ENCODE data around the gene GANAB.
"Not testable (repeated sequence)": the region's sequence is repeated elsewhere in the genome, so short reads cannot be mapped to it uniquely, and the experiment has no call there.

GANAB gene

DNA sequence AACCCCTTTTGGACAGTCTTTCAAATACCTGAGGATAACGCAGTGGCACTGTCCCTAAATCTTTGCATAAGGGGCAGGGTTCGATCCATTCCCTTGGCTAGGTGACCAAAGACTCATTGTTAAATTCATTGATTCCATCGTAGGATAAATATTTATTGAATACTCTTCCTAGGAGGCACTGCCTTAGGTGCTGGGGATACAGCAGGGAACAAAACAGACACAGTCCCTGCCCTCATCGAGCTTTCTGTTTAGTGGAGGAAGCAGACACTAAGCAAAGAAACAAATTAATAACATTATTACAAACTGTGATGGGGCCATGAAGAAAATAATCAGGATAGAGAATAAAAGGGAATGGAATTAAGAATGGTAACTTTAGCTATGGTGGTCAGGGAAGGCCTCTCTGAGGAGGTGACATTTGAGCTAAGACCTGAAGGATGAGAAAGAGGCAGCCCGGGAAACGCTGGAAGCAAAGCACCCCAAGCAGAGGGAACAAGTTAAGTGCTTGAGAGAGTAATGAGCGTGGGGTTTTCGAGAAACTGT lies 25.3 kb downstream of the GANAB start:
- Histone ChIP-seq H3K18ac (ENCODE audit: low read length) (peak overlapping the region; percentile 87), H2AK5ac (ENCODE audit: low read depth, low read length) (no peak overlapping the region), H3K79me1 (ENCODE audit: low read depth, low read length) (peaks cover 2% of the 10 kb centered on the region), H4K91ac (ENCODE audit: low read depth, low read length, poor library complexity) (no peak overlapping the region), H4K8ac (ENCODE audit: low read depth, low read length) (no peak overlapping the region), H3K36me3 (replicated peaks in 1 of 2; ENCODE audit: control insufficient read depth in 2 of 2, insufficient read depth in 2 of 2, low read length in 2 of 2) (peaks cover 20 to 51% of the 10 kb centered on the region in 2 donors), H3K4me2 (ENCODE audit: insufficient read depth, low read length, poor library complexity, severe bottlenecking) (peak overlapping the region; percentile 67), H3K14ac (ENCODE audit: low read length) (no peak overlapping the region), H3K27me3 (ENCODE audit: control insufficient read depth in 3 of 3, insufficient read depth in 3 of 3, low read depth in 1 of 3, low read length in 3 of 3) (no peaks in the 10 kb centered on the region), H2BK120ac (ENCODE audit: low read depth, low read length) (peak overlapping the region; percentile 47), H3K27ac (replicated peaks; ENCODE audit: low read length) (peak overlapping the region; percentile 66), H2BK15ac (ENCODE audit: low read length) (no peak overlapping the region), H3K23ac (ENCODE audit: low read depth, low read length, poor library complexity) (peak overlapping the region; percentile 66), H3K9ac (ENCODE audit: low read depth, low read length, poor library complexity) (peak overlapping the region; percentile 94), H2BK5ac (ENCODE audit: low read length) (peak overlapping the region; percentile 91), H3K4me1 (ENCODE audit: control insufficient read depth in 2 of 2, insufficient read depth in 1 of 2, low read depth in 1 of 2, low read length in 2 of 2) (peaks cover 3% of the 10 kb centered on the region in 2 donors), H2AFZ (ENCODE audit: low read length) (peak overlapping the region; percentile 88), H3K4ac (ENCODE audit: low read length) (no peak overlapping the region), H2BK12ac (ENCODE audit: low read length) (no peak overlapping the region), H3K4me3 (ENCODE audit: low read length in 2 of 2) (peak overlapping the region; percentile 64 to 81), H3K9me3 (replicated peaks in 1 of 2; ENCODE audit: control insufficient read depth in 2 of 2, insufficient read depth in 1 of 2, low read depth in 1 of 2, low read length in 2 of 2) (no peaks in the 10 kb centered on the region)
- no CpG with 5 or more reads among the region's 8 CpGs for WGBS, 2 donors (ENCODE audit: extremely low coverage in 2 of 2, insufficient read length in 2 of 2, insufficient replicate concordance in 1 of 2)
- DNase-seq (ENCODE audit: low spot score): no peak

DNA sequence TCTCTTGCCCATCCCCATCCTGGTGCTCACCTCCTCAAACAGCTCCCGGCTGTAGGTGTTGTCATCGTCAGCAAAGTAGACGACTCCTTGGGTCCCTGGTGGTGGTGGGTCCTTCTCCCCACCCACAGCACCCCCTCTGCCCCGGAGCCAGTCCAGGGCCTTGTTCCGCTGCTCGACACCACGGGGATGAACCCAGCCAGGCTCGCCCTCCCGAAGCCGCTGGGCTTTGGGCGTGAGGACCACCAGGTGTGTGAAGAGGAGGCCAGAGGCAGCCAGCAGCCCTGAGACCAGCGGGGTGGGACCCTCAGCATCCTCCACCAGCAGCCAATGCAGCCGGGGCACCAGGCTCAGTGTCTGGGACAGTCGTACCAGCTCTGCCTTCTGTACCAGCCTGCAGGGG lies 29.5 kb downstream of the GANAB start:
- WGBS, 2 donors (ENCODE audit: extremely low coverage in 2 of 2, insufficient read length in 2 of 2, insufficient replicate concordance in 1 of 2): no CpG with 5 or more reads among the region's 14 CpGs
- not testable (repeated sequence) for DNase-seq (ENCODE audit: low spot score)

DNA sequence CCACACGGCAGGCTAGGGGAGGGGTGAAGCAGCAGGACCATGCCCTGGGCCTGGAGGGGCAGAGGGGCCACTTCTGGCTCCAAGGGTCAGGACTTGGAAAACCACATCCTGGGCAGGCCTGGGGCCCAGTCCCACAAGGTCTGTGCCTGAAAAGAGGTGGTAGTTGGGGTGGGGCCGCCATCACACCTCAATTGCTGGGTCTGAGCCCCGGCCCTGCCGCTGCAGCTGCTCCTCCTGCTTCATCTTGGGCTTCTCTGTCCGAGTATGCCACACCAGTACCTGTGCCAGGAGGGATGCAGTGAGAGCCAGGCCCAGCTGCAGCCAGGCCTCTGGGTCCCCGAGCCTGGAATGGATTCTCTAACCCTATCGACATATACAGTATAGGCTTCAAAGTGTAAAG lies 30.9 kb downstream of the GANAB start:
- Histone ChIP-seq H3K4me2 (ENCODE audit: insufficient read depth, low read length, poor library complexity, severe bottlenecking) (no peak overlapping the region), H3K9ac (ENCODE audit: low read depth, low read length, poor library complexity) (peak overlapping the region; percentile 30), H3K18ac (ENCODE audit: low read length) (no peak overlapping the region), H2BK15ac (ENCODE audit: low read length) (no peak overlapping the region), H3K14ac (ENCODE audit: low read length) (no peak overlapping the region), H3K23ac (ENCODE audit: low read depth, low read length, poor library complexity) (no peak overlapping the region), H3K27me3 (ENCODE audit: control insufficient read depth in 3 of 3, insufficient read depth in 3 of 3, low read depth in 1 of 3, low read length in 3 of 3) (no peaks in the 10 kb centered on the region), H3K79me1 (ENCODE audit: low read depth, low read length) (peaks cover 3% of the 10 kb centered on the region), H4K8ac (ENCODE audit: low read depth, low read length) (no peak overlapping the region), H2BK120ac (ENCODE audit: low read depth, low read length) (no peak overlapping the region), H2AK5ac (ENCODE audit: low read depth, low read length) (no peak overlapping the region), H3K4me3 (ENCODE audit: low read length in 2 of 2) (no peak overlapping the region), H3K36me3 (replicated peaks in 1 of 2; ENCODE audit: control insufficient read depth in 2 of 2, insufficient read depth in 2 of 2, low read length in 2 of 2) (peaks cover 8 to 37% of the 10 kb centered on the region in 2 donors), H2AFZ (ENCODE audit: low read length) (no peak overlapping the region), H3K9me3 (replicated peaks in 1 of 2; ENCODE audit: control insufficient read depth in 2 of 2, insufficient read depth in 1 of 2, low read depth in 1 of 2, low read length in 2 of 2) (no peaks in the 10 kb centered on the region), H2BK5ac (ENCODE audit: low read length) (no peak overlapping the region), H2BK12ac (ENCODE audit: low read length) (no peak overlapping the region), H3K4me1 (ENCODE audit: control insufficient read depth in 2 of 2, insufficient read depth in 1 of 2, low read depth in 1 of 2, low read length in 2 of 2) (peaks cover 8 to 15% of the 10 kb centered on the region in 2 donors), H3K27ac (replicated peaks; ENCODE audit: low read length) (no peak overlapping the region), H4K91ac (ENCODE audit: low read depth, low read length, poor library complexity) (no peak overlapping the region), H3K4ac (ENCODE audit: low read length) (no peak overlapping the region)
- WGBS, 2 donors (ENCODE audit: extremely low coverage in 2 of 2, insufficient read length in 2 of 2, insufficient replicate concordance in 1 of 2): no CpG with 5 or more reads among the region's 7 CpGs
- DNase-seq (ENCODE audit: low spot score): no peak

More for the DNA sequence above, 29.5 kb downstream of the GANAB start:
- not testable (repeated sequence) for H3K18ac ChIP-seq (ENCODE audit: low read length); H3K27me3 ChIP-seq (ENCODE audit: control insufficient read depth in 3 of 3, insufficient read depth in 3 of 3, low read depth in 1 of 3, low read length in 3 of 3); H3K27ac ChIP-seq (replicated peaks; ENCODE audit: low read length); H3K23ac ChIP-seq (ENCODE audit: low read depth, low read length, poor library complexity); H3K4me2 ChIP-seq (ENCODE audit: insufficient read depth, low read length, poor library complexity, severe bottlenecking); H2BK15ac ChIP-seq (ENCODE audit: low read length); H3K9me3 ChIP-seq (replicated peaks in 1 of 2; ENCODE audit: control insufficient read depth in 2 of 2, insufficient read depth in 1 of 2, low read depth in 1 of 2, low read length in 2 of 2); H3K4me1 ChIP-seq (ENCODE audit: control insufficient read depth in 2 of 2, insufficient read depth in 1 of 2, low read depth in 1 of 2, low read length in 2 of 2); H3K79me1 ChIP-seq (ENCODE audit: low read depth, low read length); H3K4ac ChIP-seq (ENCODE audit: low read length); H3K9ac ChIP-seq (ENCODE audit: low read depth, low read length, poor library complexity); H2AFZ ChIP-seq (ENCODE audit: low read length); H3K4me3 ChIP-seq (ENCODE audit: low read length in 2 of 2); H2BK12ac ChIP-seq (ENCODE audit: low read length); H3K14ac ChIP-seq (ENCODE audit: low read length); H4K91ac ChIP-seq (ENCODE audit: low read depth, low read length, poor library complexity); H4K8ac ChIP-seq (ENCODE audit: low read depth, low read length); H2AK5ac ChIP-seq (ENCODE audit: low read depth, low read length); H2BK120ac ChIP-seq (ENCODE audit: low read depth, low read length)
- peak overlapping the region; percentile 53 for H2BK5ac ChIP-seq (ENCODE audit: low read length)
- H3K36me3 ChIP-seq (replicated peaks in 1 of 2; ENCODE audit: control insufficient read depth in 2 of 2, insufficient read depth in 2 of 2, low read length in 2 of 2): peaks cover 8 to 39% of the 10 kb centered on the region in 2 donors

DNA sequence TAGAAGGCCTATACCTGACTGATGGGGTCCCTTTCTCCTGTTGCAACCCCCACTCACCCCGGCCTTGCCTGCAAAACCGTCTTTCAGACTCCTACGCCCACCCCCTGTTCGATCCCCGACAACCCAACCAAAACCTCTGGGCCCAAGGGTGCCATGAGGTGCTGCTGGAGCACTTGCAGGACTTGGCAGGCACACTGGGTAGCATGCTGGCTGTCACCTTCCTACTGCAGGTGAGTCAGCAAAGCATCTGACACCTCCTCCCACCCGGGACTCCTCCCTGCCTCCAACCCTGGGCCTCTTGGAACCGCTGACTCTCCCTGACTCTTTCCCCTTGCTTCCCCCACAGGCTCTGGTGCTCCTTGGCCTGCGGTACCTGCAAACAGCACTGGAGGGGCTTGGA lies 32.1 kb downstream of the GANAB start:
- Histone ChIP-seq H4K8ac (ENCODE audit: low read depth, low read length) (no peak overlapping the region), H4K91ac (ENCODE audit: low read depth, low read length, poor library complexity) (no peak overlapping the region), H3K4me2 (ENCODE audit: insufficient read depth, low read length, poor library complexity, severe bottlenecking) (no peak overlapping the region), H3K79me1 (ENCODE audit: low read depth, low read length) (peaks cover 3% of the 10 kb centered on the region), H3K23ac (ENCODE audit: low read depth, low read length, poor library complexity) (no peak overlapping the region), H2AK5ac (ENCODE audit: low read depth, low read length) (no peak overlapping the region), H3K4me3 (ENCODE audit: low read length in 2 of 2) (no peak overlapping the region), H3K9me3 (replicated peaks in 1 of 2; ENCODE audit: control insufficient read depth in 2 of 2, insufficient read depth in 1 of 2, low read depth in 1 of 2, low read length in 2 of 2) (peaks cover 0 to 2% of the 10 kb centered on the region in 2 donors), H2BK12ac (ENCODE audit: low read length) (no peak overlapping the region), H3K18ac (ENCODE audit: low read length) (no peak overlapping the region), H3K9ac (ENCODE audit: low read depth, low read length, poor library complexity) (no peak overlapping the region), H3K27me3 (ENCODE audit: control insufficient read depth in 3 of 3, insufficient read depth in 3 of 3, low read depth in 1 of 3, low read length in 3 of 3) (no peaks in the 10 kb centered on the region), H3K4me1 (ENCODE audit: control insufficient read depth in 2 of 2, insufficient read depth in 1 of 2, low read depth in 1 of 2, low read length in 2 of 2) (peaks cover 8 to 15% of the 10 kb centered on the region in 2 donors), H2BK15ac (ENCODE audit: low read length) (no peak overlapping the region), H2AFZ (ENCODE audit: low read length) (no peak overlapping the region), H3K36me3 (replicated peaks in 1 of 2; ENCODE audit: control insufficient read depth in 2 of 2, insufficient read depth in 2 of 2, low read length in 2 of 2) (peaks cover 8 to 33% of the 10 kb centered on the region in 2 donors), H3K4ac (ENCODE audit: low read length) (no peak overlapping the region), H2BK5ac (ENCODE audit: low read length) (no peak overlapping the region), H2BK120ac (ENCODE audit: low read depth, low read length) (no peak overlapping the region), H3K27ac (replicated peaks; ENCODE audit: low read length) (no peak overlapping the region), H3K14ac (ENCODE audit: low read length) (no peak overlapping the region)
- DNase-seq (ENCODE audit: low spot score): no peak
- WGBS, 2 donors (ENCODE audit: extremely low coverage in 2 of 2, insufficient read length in 2 of 2, insufficient replicate concordance in 1 of 2): no CpG with 5 or more reads among the region's 8 CpGs
